KOPT-K1 (cell line): Measurements from ENCODE around the gene PCBP3.
"Not testable (repeated sequence)": the region's sequence is repeated elsewhere in the genome, so short reads cannot be mapped to it uniquely, and the experiment has no call there.

ENCODE experiments used
- H3K27ac ChIP-seq: fragments of 200-600 bp; sonication (generic); 2 replicates; pipeline ENCODE4 v1.5.1; 2016; ENCODE audit warnings: antibody characterized with exemption, mild to moderate bottlenecking, low read depth, low read length; ENCODE audit not compliant: poor library complexity, severe bottlenecking
- H3K36me3 ChIP-seq: fragments of 200-600 bp; sonication (generic); 2 replicates; pipeline ENCODE4 v1.5.1; 2017; ENCODE audit warnings: antibody characterized with exemption, mild to moderate bottlenecking, low read length, moderate library complexity; ENCODE audit not compliant: insufficient read depth
- H3K9me3 ChIP-seq: fragments of 200-600 bp; sonication (generic); 2 replicates; pipeline ENCODE4 v1.5.1; 2017; ENCODE audit warnings: antibody characterized with exemption, low read length, mild to moderate bottlenecking; ENCODE audit not compliant: insufficient read depth, poor library complexity, severe bottlenecking

PCBP3 gene

GRCh38 chr21:45973475-45974072 is 330.0 kb downstream of the PCBP3 start:
- H3K27ac ChIP-seq, result peak overlapping the region; percentile 46
- H3K36me3 ChIP-seq, result no peaks in the 10 kb centered on the region
- H3K9me3 ChIP-seq, result no peaks in the 10 kb centered on the region

GRCh38 chr21:45974073-45975019 is 330.8 kb downstream of the PCBP3 start:
- H3K27ac ChIP-seq, result peak overlapping the region; percentile 46
- no peaks in the 10 kb centered on the region for H3K36me3 ChIP-seq
- no peaks in the 10 kb centered on the region for H3K9me3 ChIP-seq

GRCh38 chr21:45975020-45975666 is 331.6 kb downstream of the PCBP3 start:
- H3K27ac ChIP-seq, result no peak overlapping the region
- H3K9me3 ChIP-seq, result no peaks in the 10 kb centered on the region
- no peaks in the 10 kb centered on the region for H3K36me3 ChIP-seq

- H3K36me3 ChIP-seq, H3K9me3 ChIP-seq, H3K27ac ChIP-seq: not testable (repeated sequence)
These were observed 332.3 kb downstream of the PCBP3 start for GRCh38 chr21:45975667-45976409.

GRCh38 chr21:45976701-45977311 is 333.3 kb downstream of the PCBP3 start:
- H3K9me3 ChIP-seq, result no peaks in the 10 kb centered on the region
- no peak overlapping the region for H3K27ac ChIP-seq
- no peaks in the 10 kb centered on the region for H3K36me3 ChIP-seq

- Histone ChIP-seq H3K9me3 (no peaks in the 10 kb centered on the region), H3K27ac (no peak overlapping the region), H3K36me3 (no peaks in the 10 kb centered on the region)
These were observed 333.9 kb downstream of the PCBP3 start for GRCh38 chr21:45977396-45977795.

GRCh38 chr21:45979141-45979631 is 335.7 kb downstream of the PCBP3 start:
- Histone ChIP-seq H3K9me3 (no peaks in the 10 kb centered on the region), H3K36me3 (no peaks in the 10 kb centered on the region), H3K27ac (no peak overlapping the region)

GRCh38 chr21:45979651-45980050 is 336.1 kb downstream of the PCBP3 start:
- Histone ChIP-seq H3K36me3 (no peaks in the 10 kb centered on the region), H3K27ac (no peak overlapping the region), H3K9me3 (no peaks in the 10 kb centered on the region)

GRCh38 chr21:45980271-45980670 is 336.7 kb downstream of the PCBP3 start:
- Histone ChIP-seq H3K36me3 (no peaks in the 10 kb centered on the region), H3K27ac (no peak overlapping the region), H3K9me3 (no peaks in the 10 kb centered on the region)

GRCh38 chr21:45980697-45981096 is 337.2 kb downstream of the PCBP3 start:
- H3K9me3 ChIP-seq, result no peaks in the 10 kb centered on the region
- H3K36me3 ChIP-seq, result no peaks in the 10 kb centered on the region
- no peak overlapping the region for H3K27ac ChIP-seq

- H3K9me3 ChIP-seq, result no peaks in the 10 kb centered on the region
- H3K27ac ChIP-seq, result no peak within 1 kb of the TSS
- no peaks in the 10 kb centered on the region for H3K36me3 ChIP-seq
These were observed 337.9 kb downstream of the PCBP3 start, which contains the start of gene COL6A1 for GRCh38 chr21:45981151-45982091. COL6A1 (plus strand) TSS chr21:45981770; CDS start chr21:45981851, 81 bp downstream.

GRCh38 chr21:45982092-45982757 is 338.7 kb downstream of the PCBP3 start:
- no peaks in the 10 kb centered on the region for H3K9me3 ChIP-seq
- H3K27ac ChIP-seq, result no peak overlapping the region
- H3K36me3 ChIP-seq, result no peaks in the 10 kb centered on the region
